Stomach (tissue), 4 donors: ENCODE measurements around the gene ACSL3.

Experiments used
- POLR2A ChIP-seq, 4 donors: fragments of 450-650 bp; IDR thresholded peaks; one replicate each; pipeline ENCODE4 v1.6.1; 2016; ENCODE audit warnings: antibody characterized with exemption in 4 of 4, control low read depth in 2 of 4, mild to moderate bottlenecking in 1 of 4, moderate library complexity in 1 of 4
- POLR2AphosphoS5 ChIP-seq, 3 donors: sonication (generic); formaldehyde crosslinking; IDR thresholded peaks; one replicate each; pipeline ENCODE4 v1.6.1; 2016; ENCODE audit warnings: antibody characterized with exemption in 3 of 3
- TF ChIP-seq, protein P1 (sequence below), 7 experiments: fragments of 450-650 bp in 4 of 7; fragments of 200-600 bp in 3 of 7; sonication (generic) in 3 of 7; IDR thresholded peaks; one replicate each; pipeline ENCODE4 v1.5.1; 2016 to 2019; ENCODE audit warnings: antibody characterized with exemption in 7 of 7, control low read depth in 2 of 7, mild to moderate bottlenecking in 1 of 7

DNA sequence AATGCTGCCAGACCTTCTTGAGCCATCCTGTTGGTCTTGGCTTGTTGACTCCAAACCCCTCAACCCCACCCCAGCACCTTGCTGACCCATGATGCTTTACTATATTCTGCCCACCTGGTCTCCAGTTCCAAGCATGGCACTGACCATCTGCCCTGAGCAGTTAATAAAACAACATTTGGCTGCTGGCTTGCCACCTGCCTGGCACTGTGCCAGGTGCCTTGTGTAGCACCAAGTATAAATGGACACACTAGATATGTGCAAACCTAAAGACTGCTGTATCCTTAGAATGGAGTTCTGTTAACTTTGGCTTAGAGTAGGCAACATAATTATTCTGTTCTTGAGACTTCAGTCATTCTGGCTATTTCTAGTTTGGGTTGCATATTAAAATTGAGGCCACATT is 91.4 kb downstream of the ACSL3 start:
- TF ChIP-seq POLR2A (IDR thresholded peaks at IDR 0.05) (no peak), POLR2AphosphoS5 (IDR thresholded peaks at IDR 0.05) (no peak)
- TF ChIP-seq, protein P1, sequence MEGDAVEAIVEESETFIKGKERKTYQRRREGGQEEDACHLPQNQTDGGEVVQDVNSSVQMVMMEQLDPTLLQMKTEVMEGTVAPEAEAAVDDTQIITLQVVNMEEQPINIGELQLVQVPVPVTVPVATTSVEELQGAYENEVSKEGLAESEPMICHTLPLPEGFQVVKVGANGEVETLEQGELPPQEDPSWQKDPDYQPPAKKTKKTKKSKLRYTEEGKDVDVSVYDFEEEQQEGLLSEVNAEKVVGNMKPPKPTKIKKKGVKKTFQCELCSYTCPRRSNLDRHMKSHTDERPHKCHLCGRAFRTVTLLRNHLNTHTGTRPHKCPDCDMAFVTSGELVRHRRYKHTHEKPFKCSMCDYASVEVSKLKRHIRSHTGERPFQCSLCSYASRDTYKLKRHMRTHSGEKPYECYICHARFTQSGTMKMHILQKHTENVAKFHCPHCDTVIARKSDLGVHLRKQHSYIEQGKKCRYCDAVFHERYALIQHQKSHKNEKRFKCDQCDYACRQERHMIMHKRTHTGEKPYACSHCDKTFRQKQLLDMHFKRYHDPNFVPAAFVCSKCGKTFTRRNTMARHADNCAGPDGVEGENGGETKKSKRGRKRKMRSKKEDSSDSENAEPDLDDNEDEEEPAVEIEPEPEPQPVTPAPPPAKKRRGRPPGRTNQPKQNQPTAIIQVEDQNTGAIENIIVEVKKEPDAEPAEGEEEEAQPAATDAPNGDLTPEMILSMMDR (IDR thresholded peaks at IDR 0.05): no peak
